ENCODE measurements around the gene PPP3CA.

PPP3CA gene

GRCh38 chr4:101118617-101119016 lies 228.7 kb downstream of the PPP3CA start:
- TF ChIP-seq SP1 (IDR thresholded peaks at IDR 0.05) = no peak
- no peak for TF ChIP-seq ZNF384 (IDR thresholded peaks at IDR 0.05)
- no peak for TF ChIP-seq FOXA1 (IDR thresholded peaks at IDR 0.05)
- ChIA-PET CTCF (interaction anchor here (0.7 kb wide), 1 partner anchor 245 kb away, joined by 3 read pairs; no protein-coding TSS in a partner anchor), POLR2A (no interaction called here)
- no peak for DNase-seq (ENCODE audit: extremely low spot score)

GRCh38 chr4:101115887-101116286 lies 231.4 kb downstream of the PPP3CA start:
- no peak for DNase-seq (ENCODE audit: extremely low spot score)
- ChIA-PET CTCF (no interaction called here), POLR2A (no interaction called here)
- TF ChIP-seq SUZ12 (IDR thresholded peaks at IDR 0.05) = no peak
- no peak for TF ChIP-seq TARDBP (IDR thresholded peaks at IDR 0.05)
- TF ChIP-seq LEF1 (IDR thresholded peaks at IDR 0.05; ENCODE audit: borderline replicate concordance) = no peak
- no peak for TF ChIP-seq FOXA1 (IDR thresholded peaks at IDR 0.05)
- no peak for TF ChIP-seq PKNOX1 (IDR thresholded peaks at IDR 0.05)
- no peak for TF ChIP-seq FOXK2 (IDR thresholded peaks at IDR 0.05)
- no peak for TF ChIP-seq ELF4 (IDR thresholded peaks at IDR 0.05)
- TF ChIP-seq ZNF384 (IDR thresholded peaks at IDR 0.05) = no peak

- TF ChIP-seq HDGF (IDR thresholded peaks at IDR 0.05; ENCODE audit: borderline replicate concordance) (no peak), FOXK2 (IDR thresholded peaks at IDR 0.05) (no peak), CTBP1 (IDR thresholded peaks at IDR 0.05; ENCODE audit: borderline replicate concordance) (no peak), PKNOX1 (IDR thresholded peaks at IDR 0.05) (no peak), L3MBTL2 (conservative IDR thresholded peaks at IDR 0.05) (no peak), FOXA1 (IDR thresholded peaks at IDR 0.05) (no peak), ELF4 (IDR thresholded peaks at IDR 0.05) (no peak), LEF1 (IDR thresholded peaks at IDR 0.05; ENCODE audit: borderline replicate concordance) (no peak), ZNF384 (IDR thresholded peaks at IDR 0.05) (no peak), SUZ12 (IDR thresholded peaks at IDR 0.05) (no peak), BHLHE40 (IDR thresholded peaks at IDR 0.05; ENCODE audit: borderline replicate concordance) (no peak)
- CTCF ChIA-PET = no interaction called here
- POLR2A ChIA-PET = no interaction called here
- DNase-seq (ENCODE audit: extremely low spot score) = no peak
These were observed 232.4 kb downstream of the PPP3CA start for GRCh38 chr4:101114936-101115372.

GRCh38 chr4:101104312-101105052 lies 242.8 kb downstream of the PPP3CA start:
- ChIA-PET CTCF (no interaction called here), POLR2A (no interaction called here)
- no peak for TF ChIP-seq ELF4 (IDR thresholded peaks at IDR 0.05)
- TF ChIP-seq FOXA1 (IDR thresholded peaks at IDR 0.05) = no peak
- no peak for TF ChIP-seq CTBP1 (IDR thresholded peaks at IDR 0.05; ENCODE audit: borderline replicate concordance)
- TF ChIP-seq SUZ12 (IDR thresholded peaks at IDR 0.05) = no peak
- no peak for TF ChIP-seq HDGF (IDR thresholded peaks at IDR 0.05; ENCODE audit: borderline replicate concordance)
- DNase-seq (ENCODE audit: extremely low spot score) = no peak

- CTCF ChIA-PET = no interaction called here
- POLR2A ChIA-PET = no interaction called here
- DNase-seq (ENCODE audit: extremely low spot score) = no peak
- TF ChIP-seq ZNF384 (IDR thresholded peaks at IDR 0.05) = no peak
- TF ChIP-seq FOXK2 (IDR thresholded peaks at IDR 0.05) = no peak
- TF ChIP-seq ARNT (IDR thresholded peaks at IDR 0.05) = no peak
- TF ChIP-seq FOXM1 (IDR thresholded peaks at IDR 0.05; ENCODE audit: borderline replicate concordance) = no peak
- TF ChIP-seq HDGF (IDR thresholded peaks at IDR 0.05; ENCODE audit: borderline replicate concordance) = no peak
- TF ChIP-seq L3MBTL2 (conservative IDR thresholded peaks at IDR 0.05) = no peak
- no peak for TF ChIP-seq NFRKB (IDR thresholded peaks at IDR 0.05)
- TF ChIP-seq CTBP1 (IDR thresholded peaks at IDR 0.05; ENCODE audit: borderline replicate concordance) = no peak
- TF ChIP-seq BHLHE40 (IDR thresholded peaks at IDR 0.05; ENCODE audit: borderline replicate concordance) = no peak
- no peak for TF ChIP-seq ELF4 (IDR thresholded peaks at IDR 0.05)
- no peak for TF ChIP-seq PKNOX1 (IDR thresholded peaks at IDR 0.05)
- TF ChIP-seq SP1 (IDR thresholded peaks at IDR 0.05) = no peak
- TF ChIP-seq TARDBP (IDR thresholded peaks at IDR 0.05) = no peak
- TF ChIP-seq FOXA1 (IDR thresholded peaks at IDR 0.05) = no peak
- TF ChIP-seq LEF1 (IDR thresholded peaks at IDR 0.05; ENCODE audit: borderline replicate concordance) = no peak
- TF ChIP-seq SUZ12 (IDR thresholded peaks at IDR 0.05) = no peak
These were observed 243.8 kb downstream of the PPP3CA start for GRCh38 chr4:101103381-101104142.

GRCh38 chr4:101102114-101102742 lies 245.1 kb downstream of the PPP3CA start:
- no peak for DNase-seq (ENCODE audit: extremely low spot score)
- CTCF ChIA-PET = no interaction called here
- POLR2A ChIA-PET = no interaction called here
- TF ChIP-seq SUZ12 (IDR thresholded peaks at IDR 0.05) (no peak), SP1 (IDR thresholded peaks at IDR 0.05) (no peak), PKNOX1 (IDR thresholded peaks at IDR 0.05) (no peak), ELF4 (IDR thresholded peaks at IDR 0.05) (no peak), NFRKB (IDR thresholded peaks at IDR 0.05) (no peak), L3MBTL2 (conservative IDR thresholded peaks at IDR 0.05) (no peak), TARDBP (IDR thresholded peaks at IDR 0.05) (no peak), FOXM1 (IDR thresholded peaks at IDR 0.05; ENCODE audit: borderline replicate concordance) (no peak), FOXK2 (IDR thresholded peaks at IDR 0.05) (no peak), FOXA1 (IDR thresholded peaks at IDR 0.05) (no peak), ZNF384 (IDR thresholded peaks at IDR 0.05) (no peak), ARNT (IDR thresholded peaks at IDR 0.05) (no peak), BHLHE40 (IDR thresholded peaks at IDR 0.05; ENCODE audit: borderline replicate concordance) (no peak), CTBP1 (IDR thresholded peaks at IDR 0.05; ENCODE audit: borderline replicate concordance) (no peak), LEF1 (IDR thresholded peaks at IDR 0.05; ENCODE audit: borderline replicate concordance) (no peak), HDGF (IDR thresholded peaks at IDR 0.05; ENCODE audit: borderline replicate concordance) (no peak)

Data from HEK293T (cell line).